ENCODE data around the gene PPY.
"Not testable (repeated sequence)": the region's sequence is repeated elsewhere in the genome, so short reads cannot be mapped to it uniquely, and the experiment has no call there.

Gene PPY

DNA sequence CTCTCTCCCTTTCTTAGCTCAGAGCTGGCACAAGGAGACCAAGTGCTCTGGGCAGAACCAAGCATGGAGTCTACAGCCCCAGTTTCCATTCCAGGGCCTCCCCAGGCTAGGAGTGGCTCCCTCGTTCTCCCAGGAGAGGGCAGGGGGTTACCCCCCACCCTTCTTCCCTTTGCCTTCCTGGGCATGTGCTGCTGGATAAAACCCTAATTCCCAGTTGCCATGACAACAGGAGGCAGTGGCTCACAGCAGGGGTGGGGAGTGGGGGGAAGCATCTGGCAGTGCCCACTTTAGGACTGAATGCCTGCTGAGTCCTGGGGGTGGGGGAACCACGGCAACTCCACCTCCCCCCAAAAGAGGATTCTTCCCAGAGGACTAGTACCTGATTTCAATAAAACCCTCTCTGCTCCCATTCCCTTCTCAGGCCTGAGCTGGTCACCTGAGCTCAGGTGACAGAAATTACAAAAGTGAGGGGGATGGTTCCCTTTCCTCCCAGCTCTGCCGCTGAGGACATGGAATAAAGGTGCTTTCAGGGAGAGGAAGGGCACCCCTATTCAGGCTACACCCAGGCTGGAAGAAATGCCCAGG, 36.8 kb downstream of the PPY start:
- no peak for DNase-seq (ENCODE audit: low read depth)

DNA sequence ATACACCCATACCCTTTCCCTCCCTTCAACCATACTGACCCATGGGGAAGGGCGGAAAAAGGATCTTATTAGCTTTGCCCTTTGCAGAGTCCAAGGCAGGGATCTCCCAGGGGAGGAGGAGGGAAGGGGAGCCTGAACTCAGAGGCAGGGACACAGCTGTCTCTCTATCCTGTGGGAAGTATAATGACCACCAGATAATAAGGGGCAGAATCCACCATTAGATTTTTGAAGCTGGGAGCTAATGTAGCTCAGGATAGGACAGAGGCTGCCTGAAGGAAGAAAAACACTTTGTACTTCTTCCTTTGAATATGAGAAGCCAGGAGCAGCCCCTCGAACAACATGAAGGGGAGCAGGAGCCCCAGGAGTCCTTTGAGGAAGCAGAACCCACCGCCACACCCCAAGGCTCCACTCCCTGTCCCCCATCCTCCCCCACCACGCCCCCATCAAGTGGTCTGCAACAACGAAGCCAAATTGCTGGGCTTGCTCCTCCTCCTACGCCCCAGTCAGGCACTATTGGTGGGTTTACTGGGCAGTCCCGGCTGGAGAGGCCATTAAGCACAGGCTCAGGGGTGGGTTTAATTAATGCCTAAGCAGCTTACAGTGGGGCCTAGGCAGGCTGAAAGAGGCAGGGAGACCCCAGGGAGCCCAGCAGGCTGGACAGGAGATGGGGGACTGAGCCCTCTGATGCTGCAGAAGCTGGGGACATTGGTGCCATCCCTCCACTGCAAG, 40.3 kb downstream of the PPY start:
- DNase-seq (ENCODE audit: low read depth), result no peak

DNA sequence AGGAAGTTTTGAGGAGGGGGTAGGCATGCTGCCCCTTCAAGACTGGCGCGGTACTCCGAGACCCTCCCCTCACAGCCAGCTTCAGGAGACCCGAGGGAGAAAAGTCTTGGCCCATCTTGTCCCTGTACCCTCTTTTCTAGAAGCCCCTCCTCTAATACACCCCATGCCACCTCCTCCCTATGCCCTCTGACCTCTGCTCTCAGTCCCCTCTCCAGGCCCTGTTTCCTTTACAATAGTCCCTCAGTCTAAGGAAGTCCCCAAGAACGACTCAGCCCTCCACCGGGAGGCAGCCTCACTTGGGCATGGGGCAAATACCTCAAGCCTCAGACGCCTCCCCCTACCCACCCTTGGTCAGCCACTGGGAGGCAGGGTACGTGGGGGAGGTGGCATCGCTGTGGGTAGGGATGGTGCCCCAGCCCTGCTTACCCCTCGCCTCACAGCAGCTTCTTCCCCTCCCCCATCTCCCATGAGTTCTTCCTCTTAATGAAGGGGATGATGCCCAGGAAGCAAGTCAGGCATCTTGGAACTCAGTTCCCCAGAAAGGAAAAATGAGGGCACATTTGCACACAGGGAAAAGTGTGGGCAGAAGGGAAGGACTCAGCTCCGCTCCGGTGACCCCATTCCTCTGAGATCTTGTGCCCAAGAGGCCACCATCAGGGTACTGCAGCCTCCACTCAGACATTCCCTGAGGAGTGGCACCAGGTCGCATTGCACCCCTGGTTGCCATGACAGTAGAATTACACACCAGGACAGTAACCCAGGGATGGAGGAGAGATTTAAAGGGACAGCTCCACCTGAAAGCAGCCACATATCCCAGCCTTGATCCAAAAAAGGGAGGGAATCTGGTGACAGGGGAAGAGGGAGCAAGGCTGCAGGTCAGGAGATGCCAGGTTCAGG, 41.2 kb downstream of the PPY start:
- DNase-seq (ENCODE audit: low read depth), result no peak

DNA sequence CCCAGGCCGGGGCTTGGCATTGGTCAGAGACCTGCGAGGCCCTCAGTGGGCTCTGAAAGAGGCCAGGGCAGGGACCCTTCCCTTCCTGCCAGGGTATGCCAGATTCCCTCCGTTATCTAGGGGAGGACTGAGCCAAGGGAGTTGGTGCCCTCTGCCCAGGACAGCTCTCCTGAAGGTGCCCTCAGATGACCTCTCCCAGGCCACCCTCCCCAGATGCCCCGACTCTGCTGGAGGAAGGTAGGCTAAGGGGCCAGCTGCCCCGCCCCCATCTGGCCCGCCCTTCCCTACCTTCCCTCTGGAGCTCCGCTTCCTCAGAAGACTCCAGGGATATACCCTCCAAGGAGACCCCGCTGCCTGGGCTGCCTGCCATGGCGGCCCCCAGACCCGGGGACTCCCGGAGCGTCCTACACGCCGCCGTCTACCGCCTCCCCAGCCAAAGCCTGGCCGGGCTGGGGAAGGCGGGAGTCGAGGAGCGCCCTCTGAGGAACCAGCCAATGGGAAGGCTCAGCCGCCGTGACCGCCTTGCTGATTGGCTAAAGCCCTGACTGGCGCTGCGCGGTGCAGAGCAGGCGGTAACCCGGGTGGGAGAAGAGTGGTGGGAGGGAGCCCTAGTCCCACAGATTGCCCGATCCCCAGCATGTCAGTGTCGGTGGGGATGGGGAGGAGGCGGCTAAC, 42.0 kb downstream of the PPY start:
- DNase-seq (ENCODE audit: low read depth), result peak; percentile 74

DNA sequence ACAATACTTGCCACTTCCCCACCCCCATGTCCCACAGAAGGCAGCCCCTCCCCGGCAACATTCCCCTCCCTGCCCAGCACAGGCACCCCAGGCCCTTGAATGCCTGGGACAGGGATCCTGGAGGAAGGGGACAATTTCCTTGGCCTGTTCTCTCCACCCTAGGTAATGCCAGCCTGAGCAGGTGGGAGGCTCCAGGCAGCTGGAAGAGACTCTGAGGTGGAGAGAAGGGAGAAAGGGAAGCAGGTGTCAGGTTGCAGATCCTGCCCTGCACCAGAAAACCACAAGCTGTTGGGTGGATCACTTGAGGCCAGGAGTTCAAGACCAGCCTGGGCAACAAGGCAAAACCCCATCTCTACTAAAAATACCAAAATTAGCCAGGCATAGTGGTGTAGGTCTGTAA, 43.8 kb downstream of the PPY start:
- DNase-seq (ENCODE audit: low read depth), result no peak

DNA sequence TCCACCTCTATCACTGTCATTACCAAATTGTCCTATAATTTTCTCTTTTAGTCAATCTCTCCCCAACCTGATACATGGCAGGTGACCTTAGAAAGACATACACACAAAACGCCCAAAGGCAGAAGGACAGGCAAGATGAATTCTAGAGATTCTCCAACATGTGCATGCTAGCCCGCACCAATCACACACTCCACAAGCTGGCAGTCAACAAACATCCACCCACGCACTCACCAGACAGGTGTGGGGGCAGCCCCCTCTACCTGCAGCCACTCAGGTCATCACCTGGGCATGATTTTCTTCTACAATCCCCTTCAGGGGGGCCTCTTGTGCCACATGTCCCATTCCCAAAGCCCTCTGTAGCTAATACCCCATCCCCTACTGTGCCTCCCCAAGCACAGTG, 44.4 kb downstream of the PPY start:
- no peak for DNase-seq (ENCODE audit: low read depth)

DNA sequence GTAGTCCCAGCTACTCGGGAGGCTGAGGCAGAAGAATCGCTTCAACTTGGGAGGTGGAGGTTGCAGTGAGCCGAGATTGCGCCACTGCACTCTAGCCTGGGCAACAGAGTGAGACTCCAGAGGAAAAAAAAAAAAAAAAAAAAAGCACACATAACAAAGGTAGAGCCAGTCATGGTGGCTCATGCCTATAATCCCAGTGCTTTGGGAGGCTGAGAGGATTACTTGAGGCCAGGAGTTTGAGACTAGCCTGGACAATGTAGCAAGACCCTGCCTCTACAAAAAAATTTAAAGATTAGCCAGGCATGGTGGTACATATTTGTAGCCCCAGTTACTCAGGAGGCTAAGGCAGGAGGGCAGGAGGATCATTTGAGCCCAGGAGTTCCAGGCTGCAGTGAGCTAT, 47.8 kb downstream of the PPY start:
- not testable (repeated sequence) for DNase-seq (ENCODE audit: low read depth)

DNA sequence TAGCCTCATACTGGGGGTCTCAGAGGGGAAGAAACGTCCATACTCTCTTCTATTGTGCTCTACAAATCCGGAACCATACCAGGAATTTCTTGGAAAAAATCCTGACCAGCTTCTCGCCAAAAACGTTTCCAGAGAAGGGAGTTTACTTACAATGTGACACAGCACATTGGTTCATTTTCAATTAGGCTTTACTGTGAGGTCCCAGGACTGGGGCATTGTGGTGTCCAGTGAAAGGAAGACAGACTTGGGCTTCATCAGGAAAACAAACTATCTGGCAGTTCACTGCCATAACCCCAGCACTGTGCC, 49.7 kb downstream of the PPY start:
- no peak for DNase-seq (ENCODE audit: low read depth)

DNA sequence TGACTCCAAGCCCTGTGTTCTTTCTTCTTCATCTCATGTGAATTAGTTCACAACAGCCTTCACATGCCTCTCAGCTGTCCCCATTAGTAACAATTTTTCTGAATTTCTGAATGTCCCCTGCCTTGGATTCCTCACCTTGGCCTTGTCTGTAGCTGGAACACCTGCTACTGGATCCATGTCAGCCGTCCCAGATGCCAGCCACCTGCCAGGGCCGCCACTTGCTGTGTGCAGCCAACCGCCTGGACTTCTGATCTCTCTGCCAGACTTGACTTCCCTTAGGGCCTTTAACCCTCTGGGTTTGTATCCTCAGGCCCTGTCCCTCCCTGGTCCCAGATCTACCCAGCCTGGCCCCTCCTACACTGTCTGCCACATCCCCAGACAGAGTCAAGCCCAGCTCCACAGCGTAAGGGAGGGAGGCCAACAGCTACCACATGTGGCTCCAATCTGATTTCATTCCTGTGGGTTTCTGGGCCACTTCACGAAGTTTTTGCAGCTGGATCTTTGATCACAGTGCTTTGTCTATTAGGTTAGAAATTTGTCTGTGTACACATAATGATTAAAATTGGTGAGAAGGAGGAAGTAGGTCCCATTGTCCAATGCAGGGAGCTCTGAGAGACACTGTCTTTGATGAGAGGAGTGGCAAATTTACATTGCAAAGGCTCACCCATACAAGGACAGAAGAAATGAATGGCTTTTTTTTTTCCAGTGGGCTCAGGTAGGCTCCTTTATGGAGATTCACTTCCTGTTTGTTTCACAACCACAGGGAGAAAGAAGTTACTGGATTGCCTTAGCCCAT, 50.2 kb downstream of the PPY start:
- DNase-seq (ENCODE audit: low read depth), result no peak

Data from T follicular helper cell (primary cell).